Embryonic facial prominence (tissue), 1 donor: ENCODE results near the gene CSTPP1.
A peak's percentile ranks its signal among the peaks of the same experiment; 100 is the strongest.
"Not testable (repeated sequence)": the region's sequence is repeated elsewhere in the genome, so short reads cannot be mapped to it uniquely, and the experiment has no call there.

ENCODE experiments used
- DNase-seq: peaks from one replicate; pipeline ENCODE4 v3.0.0-alpha.2; 2016; ENCODE audit errors: extremely low spot score

Gene CSTPP1

DNA sequence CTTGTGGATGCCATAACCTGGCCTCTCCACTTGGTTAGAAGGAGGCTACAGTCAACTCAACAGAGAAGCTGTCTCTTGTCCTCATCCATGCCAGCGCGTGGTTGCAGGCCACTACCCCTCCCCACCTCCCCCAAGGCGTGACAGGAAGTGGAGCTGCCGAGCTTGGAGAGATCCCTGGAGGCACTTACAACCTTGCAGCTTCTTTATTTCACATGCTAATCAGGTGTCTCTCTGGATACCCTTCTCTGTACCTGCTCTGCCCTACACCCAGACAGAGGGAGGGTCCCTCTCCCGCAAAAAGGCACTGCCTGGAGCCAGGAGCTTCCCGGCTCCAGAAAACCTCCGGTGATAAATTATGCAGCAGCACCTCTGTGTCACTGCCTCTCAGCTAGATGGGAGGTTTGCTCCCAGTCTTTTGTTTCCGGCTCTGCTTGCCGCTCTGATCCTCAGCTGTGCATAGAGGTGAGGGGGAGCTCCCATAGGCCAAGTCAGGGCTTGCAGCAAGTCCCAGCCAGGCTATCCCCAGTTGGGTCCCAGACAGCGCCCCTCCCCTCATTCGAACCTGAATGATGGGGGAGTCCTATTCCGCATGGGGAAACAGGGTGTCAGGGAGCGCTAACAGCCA, 23.9 kb upstream of the CSTPP1 start:
- DNase-seq, result no peak

DNA sequence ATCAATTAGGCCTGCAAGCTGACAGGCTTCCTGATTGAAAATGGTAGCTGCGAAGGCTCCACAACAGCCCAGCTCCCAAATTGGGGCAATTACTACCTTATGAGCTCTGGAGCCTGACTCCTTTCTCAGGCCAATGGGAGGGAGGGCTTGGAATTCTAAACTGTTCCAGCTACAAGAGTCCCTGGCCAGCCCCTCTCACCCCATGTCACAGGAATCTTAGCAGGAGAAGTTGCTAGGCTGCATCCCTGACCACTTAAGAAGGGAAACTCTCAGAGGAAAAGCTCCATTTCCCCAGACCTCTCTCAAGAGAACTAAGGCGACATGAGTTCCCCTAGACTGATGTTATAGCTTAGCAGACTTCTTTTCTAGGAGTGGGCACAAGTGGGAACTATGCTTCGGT, 23.1 kb upstream of the CSTPP1 start:
- DNase-seq, result no peak

DNA sequence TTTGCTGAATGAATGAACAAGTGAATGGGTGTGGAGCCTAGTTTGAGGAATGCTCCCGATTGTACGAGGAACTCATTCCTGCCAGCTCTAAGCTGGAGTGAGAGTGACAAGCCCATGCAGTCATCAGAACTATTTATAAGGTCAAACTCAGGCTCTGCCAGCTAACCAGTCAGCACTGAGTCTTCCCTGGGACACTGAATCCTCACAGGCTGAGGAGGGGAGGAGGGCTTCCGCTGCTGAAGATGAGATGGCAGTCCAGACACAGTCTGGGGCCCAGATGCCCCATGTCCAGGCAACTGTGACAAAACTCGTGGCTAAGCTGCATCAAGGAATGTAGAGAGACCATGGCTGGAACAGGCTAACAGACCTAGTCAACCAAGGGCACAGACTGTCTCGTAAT, 22.2 kb upstream of the CSTPP1 start:
- no peak for DNase-seq

DNA sequence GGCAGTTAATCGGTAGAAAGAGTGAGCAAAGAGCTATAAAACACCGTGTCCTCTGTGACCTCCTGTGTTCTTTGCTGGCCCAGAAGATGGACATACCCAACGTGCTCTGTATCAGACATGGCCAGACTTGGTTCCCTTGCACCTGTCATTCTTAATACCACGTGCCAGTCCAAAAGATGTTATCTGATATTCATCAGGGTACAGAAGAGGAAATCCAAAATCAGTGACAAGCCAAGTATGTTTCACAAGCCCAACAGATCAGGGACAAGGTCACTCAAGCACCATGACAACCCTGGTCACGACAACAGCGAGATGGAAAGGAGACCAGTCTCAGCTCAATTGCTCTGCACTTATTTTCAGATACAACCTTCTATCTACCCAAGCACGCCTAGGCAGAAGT, 21.7 kb upstream of the CSTPP1 start:
- DNase-seq, result no peak

DNA sequence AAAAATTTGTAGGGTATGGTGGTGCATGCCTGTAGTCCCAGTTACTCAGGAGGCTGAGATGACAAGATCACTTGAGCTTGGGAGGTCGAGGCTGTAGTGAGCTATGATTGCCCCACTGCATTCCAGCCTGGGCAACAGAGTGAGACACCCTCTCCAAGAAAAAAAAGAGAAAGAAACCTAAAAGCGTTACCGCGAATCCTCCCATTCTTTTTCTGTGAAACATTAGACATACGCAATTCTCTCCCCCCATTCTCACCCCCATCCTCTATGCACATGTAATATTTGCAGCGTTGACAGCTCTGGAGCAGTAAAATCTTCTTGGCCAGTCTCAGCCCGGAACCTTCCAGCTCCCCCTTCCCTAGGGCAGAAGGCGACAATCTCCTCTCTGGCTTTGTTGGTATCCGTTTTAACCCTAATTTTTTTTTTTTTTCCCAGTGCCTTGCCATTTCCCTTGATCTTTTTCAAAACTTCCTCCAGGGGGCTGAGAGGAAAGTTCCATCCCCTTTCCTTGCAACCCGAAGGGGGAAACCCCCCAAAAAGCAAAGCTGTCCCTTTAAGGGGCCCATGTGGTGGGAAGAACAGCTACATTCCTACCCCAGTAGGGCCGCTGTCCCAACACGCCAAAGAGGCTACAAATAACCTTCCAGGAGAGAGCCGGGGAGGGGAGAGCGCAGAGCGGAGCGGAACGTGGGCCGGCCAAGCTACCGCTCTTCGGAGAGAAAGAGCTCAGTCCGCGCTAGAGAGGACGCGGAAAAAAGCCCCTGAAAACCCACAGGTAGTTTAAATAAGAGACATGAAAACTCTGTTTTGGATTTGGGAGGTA, 20.1 kb upstream of the CSTPP1 start:
- peak; percentile 64 for DNase-seq

DNA sequence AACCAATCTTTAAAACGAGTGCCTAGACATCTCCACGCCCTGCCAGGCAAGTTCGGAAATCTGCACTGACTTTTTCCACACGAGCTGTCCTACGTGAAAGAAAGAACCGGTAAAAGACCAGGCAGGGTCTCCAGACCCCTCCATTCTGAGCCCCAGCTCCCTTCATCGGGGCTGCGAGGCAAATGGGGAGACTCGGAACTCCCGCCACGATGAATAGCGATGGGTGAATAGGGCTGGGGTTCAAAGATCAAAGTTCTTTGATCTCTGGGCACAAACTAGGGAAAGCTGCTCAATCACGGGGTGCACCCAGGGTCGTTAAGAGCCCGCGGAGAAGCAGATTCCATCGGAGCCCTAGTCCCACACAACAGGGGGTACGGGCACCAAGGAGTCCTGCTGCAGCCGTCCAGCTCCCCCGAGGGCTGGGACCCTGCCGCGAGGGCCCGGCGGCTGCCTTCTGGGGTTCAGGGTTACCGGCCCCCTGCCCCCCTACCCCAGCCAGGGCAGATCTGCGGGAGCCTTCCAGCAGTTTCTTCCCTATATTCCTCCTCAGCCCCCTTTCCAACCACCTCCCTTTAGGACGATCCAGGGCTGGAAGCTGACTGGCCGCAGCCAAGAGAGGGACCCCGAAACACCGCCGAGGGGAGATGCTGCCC, 19.3 kb upstream of the CSTPP1 start:
- DNase-seq, result no peak

DNA sequence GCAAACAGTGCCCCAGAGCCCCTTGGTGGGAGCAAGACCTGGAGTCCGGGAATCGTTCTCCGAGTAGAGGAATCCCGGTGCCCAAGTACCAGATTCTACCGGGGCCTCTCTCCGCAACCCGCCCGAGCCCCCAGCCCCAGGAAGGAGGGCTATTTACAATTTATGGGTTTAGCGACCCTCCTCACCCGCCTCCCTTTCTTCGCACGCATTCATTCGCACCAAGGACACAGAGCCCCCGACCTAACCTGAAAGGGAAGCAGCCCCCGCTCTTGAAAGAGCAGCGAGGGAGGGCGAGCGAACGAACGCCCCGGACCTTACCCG, 18.8 kb upstream of the CSTPP1 start:
- DNase-seq, result no peak

DNA sequence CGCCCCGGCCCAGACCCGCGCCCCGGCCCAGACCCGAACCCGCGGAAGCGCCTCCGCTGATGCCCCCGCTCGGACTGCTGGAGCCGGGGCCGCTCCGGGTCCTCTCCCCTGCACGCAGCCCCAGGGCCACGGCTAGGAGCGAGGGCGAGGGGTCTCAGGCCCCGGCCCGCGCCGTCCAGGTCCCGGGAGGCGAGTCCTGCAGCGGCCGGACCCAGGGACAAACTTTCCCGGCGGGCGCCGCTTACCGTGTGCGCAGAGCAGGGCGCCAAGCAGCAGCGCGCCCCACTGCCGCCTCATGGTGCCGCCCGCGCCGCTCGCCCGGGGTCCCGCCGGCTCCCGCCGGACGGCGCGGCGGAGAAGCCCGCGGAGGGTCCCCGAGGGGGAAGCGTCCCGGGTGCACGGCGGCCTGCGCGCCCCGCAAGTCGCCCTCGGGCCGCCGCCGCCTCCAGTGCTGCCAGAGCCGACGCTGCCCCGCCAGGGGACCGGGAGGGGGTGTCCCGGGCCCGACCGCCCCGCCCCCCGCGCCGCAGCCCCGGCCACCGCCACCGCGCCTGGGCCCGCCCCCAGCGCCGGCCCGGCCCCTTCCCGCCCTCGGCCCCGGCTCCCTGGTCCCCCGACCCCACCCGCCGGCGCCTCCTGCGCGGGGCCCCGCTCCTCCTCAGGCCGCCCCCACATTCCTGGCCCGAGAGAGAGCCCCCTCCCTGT, 18.3 kb upstream of the CSTPP1 start, which contains the start of gene LRP4:
Gene LRP4 (minus strand): TSS at position 468 of the 705 bp plus-strand sequence. CDS start 171 bp downstream, at position 297.
- no peak for DNase-seq

DNA sequence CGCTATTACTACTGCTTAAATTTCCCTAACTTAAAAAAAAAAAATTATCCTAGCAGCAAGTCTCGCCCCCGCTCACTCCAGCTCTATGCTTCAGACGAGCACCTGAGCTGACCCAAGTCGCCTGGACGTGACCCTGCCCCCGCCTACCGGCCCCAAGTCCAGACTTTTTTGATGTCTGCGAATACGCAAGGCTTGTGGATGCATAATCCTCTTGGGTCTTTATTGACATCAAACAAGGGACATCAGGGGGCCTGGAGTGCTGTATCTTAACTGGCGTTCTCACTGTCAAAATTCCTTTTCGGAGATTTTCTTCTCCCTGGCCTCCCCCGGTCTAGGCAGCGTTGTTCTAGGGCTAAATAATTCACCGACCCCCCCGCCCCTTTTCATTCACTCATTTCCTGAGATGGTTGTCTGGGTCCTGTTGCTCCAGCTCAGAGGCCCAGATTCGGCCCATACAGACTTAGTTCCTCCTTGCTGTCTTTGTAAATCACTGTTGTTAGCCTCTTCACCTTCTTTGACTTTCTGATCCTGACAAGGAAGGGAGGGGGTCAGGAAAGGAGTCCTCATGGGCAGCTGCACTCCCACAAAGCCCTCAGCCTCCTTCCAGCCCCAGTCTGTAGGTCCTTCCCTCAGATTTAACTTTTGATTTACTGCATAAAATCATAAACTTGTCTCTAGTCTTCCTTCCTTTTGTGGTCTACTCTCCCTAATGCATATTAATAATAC, 17.6 kb upstream of the CSTPP1 start:
- DNase-seq, result no peak

DNA sequence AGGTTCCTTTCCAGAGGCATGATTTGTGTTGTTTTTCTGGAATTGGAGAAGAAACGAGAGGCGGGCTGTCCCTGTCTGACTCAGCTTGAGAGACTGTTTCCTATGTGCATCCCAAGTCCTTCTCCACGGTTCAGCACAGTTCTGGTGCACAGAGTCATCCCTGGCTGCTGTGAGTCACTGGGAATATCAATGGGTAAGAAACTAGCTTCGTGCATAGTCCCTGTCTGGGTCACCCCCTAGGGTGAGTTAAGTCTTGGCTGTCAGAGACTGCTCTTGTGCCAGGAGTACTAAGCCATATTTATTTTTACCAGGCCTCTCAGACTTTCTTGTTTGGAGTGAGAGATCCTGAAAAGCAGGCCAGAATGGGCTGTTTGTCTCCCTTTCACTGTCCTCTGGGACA, 15.8 kb upstream of the CSTPP1 start:
- DNase-seq, result no peak

DNA sequence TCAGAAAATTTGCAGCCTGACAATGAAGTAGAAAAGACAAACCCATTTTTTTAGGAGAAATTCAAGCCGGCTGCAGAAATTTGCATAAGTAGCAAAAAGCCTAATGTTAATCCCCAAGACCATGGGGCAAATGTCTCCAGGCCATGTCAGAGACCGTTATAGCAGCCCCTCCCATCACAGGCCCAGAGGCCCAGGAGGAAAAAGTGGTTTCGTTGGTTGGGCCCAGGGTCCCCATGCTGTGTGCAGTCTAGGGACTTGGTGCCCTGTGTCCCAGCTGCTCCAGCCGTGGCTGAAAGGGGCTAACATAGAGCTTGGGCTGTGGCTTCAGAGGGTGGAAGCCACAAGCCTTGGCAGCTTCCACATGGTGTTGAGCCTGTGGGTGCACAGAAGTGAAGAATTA, 8.6 kb upstream of the CSTPP1 start:
- not testable (repeated sequence) for DNase-seq

DNA sequence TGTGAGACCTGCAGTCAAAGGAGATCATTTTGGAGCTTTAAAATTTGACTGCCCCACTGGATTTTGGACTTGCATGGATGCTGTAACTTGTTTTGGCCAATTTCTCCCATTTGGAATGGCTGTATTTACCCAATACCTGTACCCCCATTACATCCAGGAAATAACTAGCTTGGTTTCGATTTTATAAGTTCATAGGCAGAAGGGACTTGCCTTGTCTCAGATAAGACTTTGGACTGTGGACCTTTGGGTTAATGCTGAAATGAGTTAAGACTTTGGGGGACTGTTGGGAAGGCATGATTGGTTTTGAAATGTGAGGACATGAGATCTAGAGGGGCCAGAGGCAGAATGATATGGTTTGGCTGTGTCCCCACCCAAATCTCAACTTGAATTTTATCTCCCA, 7.9 kb upstream of the CSTPP1 start:
- DNase-seq, result not testable (repeated sequence)

DNA sequence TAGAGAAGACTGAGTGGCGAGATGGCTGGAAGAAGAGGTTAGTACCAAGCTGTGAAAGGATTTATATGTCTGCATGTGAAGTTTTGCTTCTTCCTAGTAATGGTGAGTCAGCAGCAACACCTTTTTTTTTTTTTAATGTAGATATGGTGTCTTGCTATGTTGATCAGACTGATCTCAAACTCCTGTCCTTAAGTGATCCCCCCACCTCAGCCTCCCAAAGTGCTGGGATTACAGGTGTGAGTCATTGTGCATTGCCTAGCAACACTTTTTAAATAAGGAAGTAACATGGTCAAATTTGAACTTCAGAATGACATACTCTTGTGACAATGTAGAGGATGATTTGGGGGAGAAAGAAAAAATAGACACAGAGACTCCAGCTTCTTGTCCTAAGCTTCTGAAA, 6.5 kb upstream of the CSTPP1 start:
- DNase-seq, result no peak

DNA sequence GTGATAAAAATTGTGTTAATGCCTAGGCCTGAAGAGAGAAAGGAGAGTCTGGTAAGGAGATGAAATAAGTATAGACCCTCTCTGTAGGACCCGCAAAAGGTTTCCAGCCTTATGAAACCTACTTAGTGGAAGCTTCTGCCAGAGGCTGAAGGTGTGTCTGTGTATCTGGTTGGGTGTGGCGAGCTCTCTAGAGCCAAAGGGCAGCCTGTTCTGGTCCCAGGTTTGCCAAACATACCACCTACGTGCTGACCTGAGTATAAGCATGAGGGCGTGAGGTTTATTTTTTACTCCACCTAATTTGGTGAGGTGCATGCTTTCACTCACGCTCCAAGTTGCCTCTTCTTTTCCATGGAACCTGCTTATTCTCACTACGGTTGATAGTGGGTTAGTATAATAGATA, 5.6 kb downstream of the CSTPP1 start:
- no peak for DNase-seq

DNA sequence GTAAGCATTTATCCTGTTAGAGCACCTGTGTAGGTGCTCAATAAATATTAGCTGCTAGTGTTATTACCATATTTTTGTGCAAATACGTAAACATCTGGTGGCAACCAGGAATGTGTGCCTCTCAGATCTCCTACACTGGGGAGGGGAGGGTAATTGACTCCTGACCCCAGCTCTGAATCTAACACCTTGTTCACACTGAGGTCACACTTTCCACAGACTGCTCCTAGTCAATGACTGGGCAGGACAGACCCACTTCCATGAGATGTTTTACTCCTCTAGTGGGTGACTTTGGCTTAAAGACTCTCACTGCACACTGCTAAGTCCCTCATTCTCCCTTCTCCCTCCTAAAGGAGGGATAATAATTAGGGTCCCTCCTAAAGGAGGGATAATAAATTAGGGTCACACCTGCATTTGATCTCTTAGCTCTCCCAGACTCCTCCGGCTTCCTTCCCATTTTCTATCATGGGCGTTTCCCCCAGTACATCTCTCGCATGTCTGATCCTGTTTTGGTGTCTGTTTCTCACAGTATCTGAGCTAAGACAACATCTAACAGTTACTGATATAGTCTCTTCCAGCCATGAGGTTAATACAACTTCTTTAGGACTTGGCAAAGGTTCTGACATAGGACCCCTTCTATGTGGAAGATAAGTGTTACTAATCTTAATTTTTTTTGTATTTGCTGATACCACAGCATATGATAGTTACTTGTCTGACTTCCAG, 8.0 kb downstream of the CSTPP1 start:
- no peak for DNase-seq

DNA sequence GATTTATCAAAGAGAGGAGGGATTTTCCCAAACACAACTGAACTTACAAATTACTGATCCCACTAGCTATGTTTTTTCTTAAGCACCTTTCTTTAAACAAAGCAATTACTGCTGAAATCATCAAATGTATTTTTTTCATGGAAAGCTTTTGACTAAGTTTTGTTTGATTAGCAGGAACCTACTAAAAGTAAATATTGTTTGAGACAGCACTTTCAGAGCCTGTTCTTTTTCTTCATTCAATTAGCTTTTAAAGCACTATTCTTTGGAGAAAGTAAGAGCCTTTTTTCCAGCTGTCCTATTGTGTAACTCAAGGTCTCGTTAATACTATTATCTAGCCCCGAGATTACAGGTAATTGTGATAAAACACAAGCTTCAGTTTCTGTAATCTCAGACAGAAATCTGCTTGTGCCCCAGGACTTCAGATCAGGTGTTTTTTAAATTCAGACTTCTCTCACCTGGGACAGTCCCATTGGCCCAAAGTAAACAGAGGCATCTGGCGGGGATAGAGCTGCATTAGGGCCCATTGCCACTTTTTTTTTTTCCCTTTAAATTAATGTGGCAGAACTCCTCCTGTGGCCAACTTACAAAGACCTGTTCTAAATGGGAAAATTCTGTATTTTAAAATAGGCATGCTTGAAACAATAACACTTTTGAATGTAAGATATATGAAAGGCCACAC, 11.0 kb downstream of the CSTPP1 start:
- DNase-seq, result no peak

DNA sequence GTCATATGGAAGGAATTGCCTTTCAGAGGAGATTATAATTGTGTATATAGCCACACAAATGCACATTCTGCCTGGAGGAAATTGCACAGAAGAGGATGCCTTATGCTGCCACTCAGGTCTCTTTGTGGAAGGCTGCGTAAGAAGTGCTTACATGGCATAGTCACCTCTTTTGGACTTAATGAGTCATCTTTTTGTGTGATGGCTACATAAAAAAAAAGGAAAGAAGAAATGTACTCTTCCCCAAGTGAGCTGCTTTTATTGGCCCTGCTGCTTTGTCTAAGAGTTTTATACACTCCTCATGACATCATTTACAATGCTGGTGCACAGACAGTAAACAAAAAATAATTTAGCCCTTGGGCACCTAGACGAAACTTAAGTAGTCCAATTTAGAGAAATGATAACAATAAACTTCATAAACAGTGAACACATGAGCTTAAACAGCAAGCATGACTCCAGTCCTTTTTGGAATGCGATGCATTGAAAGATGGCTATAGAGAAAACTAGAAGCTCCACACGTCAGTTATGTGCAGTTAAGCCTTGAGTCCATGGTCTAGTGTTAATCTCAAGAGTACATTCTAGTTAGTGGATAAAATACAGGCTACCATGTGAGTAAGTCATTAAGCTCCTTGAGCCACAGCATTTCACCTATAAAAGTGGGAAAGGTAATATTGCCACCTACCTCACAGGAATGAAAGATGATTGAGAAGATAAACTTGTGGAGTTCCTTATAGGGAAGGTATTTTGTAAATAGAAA, 12.0 kb downstream of the CSTPP1 start:
- no peak for DNase-seq

DNA sequence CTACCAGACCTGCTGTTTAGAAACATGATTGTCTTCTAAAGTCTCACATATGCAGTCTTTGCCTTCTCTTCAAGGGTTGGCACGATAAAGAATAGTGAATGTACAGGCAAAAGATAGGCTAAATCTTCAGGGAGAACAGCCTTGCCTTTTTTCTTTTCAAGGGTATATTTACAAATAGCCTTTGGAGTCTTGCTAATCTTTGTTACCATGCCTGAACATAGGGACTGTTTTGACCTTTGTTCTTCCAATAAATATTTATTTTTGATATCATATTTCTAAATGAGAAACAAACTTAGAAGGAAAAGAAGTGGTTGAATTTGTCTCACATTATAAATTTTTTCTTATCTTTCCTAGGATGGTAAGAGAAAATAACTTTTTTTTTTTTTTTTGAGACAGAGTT, 12.7 kb downstream of the CSTPP1 start:
- DNase-seq, result no peak

DNA sequence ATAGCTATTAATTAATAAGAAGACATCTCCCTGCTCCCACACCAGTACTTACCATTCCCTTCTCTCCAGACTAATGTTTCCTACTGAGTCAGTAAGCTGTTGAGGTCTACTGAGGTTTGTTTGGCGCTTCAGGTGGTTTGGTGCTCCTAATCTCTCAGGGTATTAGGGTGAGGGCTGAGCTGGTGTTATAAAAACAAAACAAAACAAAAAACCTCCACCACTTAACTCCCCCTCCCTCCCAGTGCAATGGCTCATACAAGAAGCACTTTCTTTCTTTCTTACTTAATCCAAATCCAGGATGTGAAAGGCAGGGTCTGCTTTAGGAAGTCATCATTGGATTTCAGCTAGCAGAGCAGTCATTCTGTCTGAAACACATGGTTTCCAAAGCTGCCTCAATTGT, 15.3 kb downstream of the CSTPP1 start:
- DNase-seq, result no peak

DNA sequence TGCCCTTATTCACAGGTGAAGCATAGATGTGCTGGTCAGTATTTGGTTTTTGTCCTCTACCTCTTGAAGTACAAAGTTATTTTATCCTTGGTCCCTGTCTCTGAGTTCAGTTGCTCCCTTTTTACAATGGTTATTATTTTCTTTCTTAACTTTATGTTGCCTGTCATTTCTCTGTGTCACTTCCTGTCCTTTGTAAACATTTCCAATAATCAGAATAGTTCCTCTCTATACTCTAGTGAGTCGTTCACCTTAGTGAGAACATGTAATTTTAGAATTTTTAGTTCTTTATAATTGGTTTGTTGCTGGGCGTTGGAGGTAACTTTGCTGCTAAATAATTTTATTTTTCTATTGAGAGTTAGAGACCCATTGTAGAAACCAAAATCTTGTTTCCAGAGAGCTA, 16.0 kb downstream of the CSTPP1 start:
- no peak for DNase-seq
